IPS-15b (cell line): ENCODE measurements around the gene PKP4.

ENCODE experiments used
- H3K27me3 ChIP-seq: one replicate; pipeline ENCODE4 v1.6.1; 2013; ENCODE audit warnings: low read length; ENCODE audit not compliant: control insufficient read depth, insufficient read depth
- H3K36me3 ChIP-seq: one replicate; pipeline ENCODE4 v1.6.1; 2013; ENCODE audit warnings: low read length; ENCODE audit not compliant: control insufficient read depth, insufficient read depth
- H3K4me1 ChIP-seq: one replicate; pipeline ENCODE4 v1.6.1; 2013; ENCODE audit warnings: mild to moderate bottlenecking, low read length; ENCODE audit not compliant: control insufficient read depth, insufficient read depth
- H3K4me3 ChIP-seq: one replicate; pipeline ENCODE4 v1.5.1; 2013; ENCODE audit warnings: low read depth, low read length
- H3K9ac ChIP-seq: one replicate; pipeline ENCODE4 v1.6.1; 2013; ENCODE audit warnings: low read depth, mild to moderate bottlenecking, low read length
- H3K9me3 ChIP-seq: one replicate; pipeline ENCODE4 v1.6.1; 2013; ENCODE audit warnings: mild to moderate bottlenecking, low read length; ENCODE audit not compliant: control insufficient read depth, insufficient read depth

Gene PKP4

GRCh38 chr2:158557752-158558151, 101.0 kb downstream of the PKP4 start:
- no peaks in the 10 kb centered on the region for H3K36me3 ChIP-seq
- H3K4me1 ChIP-seq = no peaks in the 10 kb centered on the region
- no peaks in the 10 kb centered on the region for H3K9me3 ChIP-seq
- H3K4me3 ChIP-seq = no peak overlapping the region
- no peaks in the 10 kb centered on the region for H3K27me3 ChIP-seq
- H3K9ac ChIP-seq = no peak overlapping the region

- no peak overlapping the region for H3K4me3 ChIP-seq
- no peak overlapping the region for H3K9ac ChIP-seq
- H3K4me1 ChIP-seq = no peaks in the 10 kb centered on the region
- H3K36me3 ChIP-seq = no peaks in the 10 kb centered on the region
- H3K27me3 ChIP-seq = no peaks in the 10 kb centered on the region
- H3K9me3 ChIP-seq = no peaks in the 10 kb centered on the region
These were observed 102.5 kb downstream of the PKP4 start for GRCh38 chr2:158559252-158559651.

- H3K4me1 ChIP-seq = no peaks in the 10 kb centered on the region
- H3K27me3 ChIP-seq = no peaks in the 10 kb centered on the region
- no peaks in the 10 kb centered on the region for H3K9me3 ChIP-seq
- no peak overlapping the region for H3K9ac ChIP-seq
- H3K36me3 ChIP-seq = no peaks in the 10 kb centered on the region
- no peak overlapping the region for H3K4me3 ChIP-seq
These were observed 103.5 kb downstream of the PKP4 start for GRCh38 chr2:158560259-158560658.

DNA sequence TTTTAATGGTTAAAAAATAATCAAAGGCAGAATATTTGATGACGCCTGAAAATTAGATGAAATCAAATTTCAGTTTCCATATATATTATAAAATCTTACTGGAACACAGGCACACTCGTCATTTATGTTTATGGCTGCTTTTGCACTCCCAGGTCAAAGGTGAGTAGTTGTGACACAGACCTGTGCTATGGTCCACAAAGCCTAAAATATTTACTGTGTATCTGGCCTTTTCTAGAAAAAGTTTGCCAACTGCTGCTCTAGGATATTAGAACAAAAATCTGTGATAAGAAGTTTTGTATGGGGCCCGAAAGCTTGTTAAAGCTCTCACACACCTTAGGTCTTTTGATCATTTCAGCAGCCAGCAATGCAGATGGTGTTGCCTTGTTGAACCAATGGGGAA, 104.3 kb downstream of the PKP4 start:
- Histone ChIP-seq H3K36me3 (no peaks in the 10 kb centered on the region), H3K27me3 (no peaks in the 10 kb centered on the region), H3K4me1 (no peaks in the 10 kb centered on the region), H3K9me3 (no peaks in the 10 kb centered on the region), H3K9ac (no peak overlapping the region), H3K4me3 (no peak overlapping the region)

GRCh38 chr2:158567208-158567607, 110.5 kb downstream of the PKP4 start:
- Histone ChIP-seq H3K36me3 (no peaks in the 10 kb centered on the region), H3K4me3 (no peak overlapping the region), H3K9me3 (no peaks in the 10 kb centered on the region), H3K9ac (no peak overlapping the region), H3K4me1 (peaks cover 5% of the 10 kb centered on the region), H3K27me3 (no peaks in the 10 kb centered on the region)

DNA sequence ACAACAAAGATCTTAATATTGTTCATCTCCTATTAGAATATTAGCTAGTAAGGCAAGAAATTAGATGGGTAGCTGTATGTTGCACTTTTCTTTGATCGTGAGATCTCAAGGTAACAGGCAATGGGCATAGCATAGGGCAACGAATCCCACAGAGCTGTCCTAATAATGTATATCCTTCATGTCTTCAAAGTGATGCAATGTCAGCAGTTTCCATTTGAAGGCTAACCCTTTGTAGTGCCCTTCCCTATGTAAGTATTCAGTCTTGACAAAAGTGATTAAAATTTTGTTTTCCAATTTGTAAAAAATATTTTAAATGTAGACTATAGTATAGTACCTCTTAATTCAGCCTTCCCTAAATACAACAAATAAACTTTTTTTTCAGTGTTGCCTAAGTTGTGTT, 112.5 kb downstream of the PKP4 start:
- Histone ChIP-seq H3K4me3 (no peak overlapping the region), H3K36me3 (no peaks in the 10 kb centered on the region), H3K27me3 (no peaks in the 10 kb centered on the region), H3K9ac (no peak overlapping the region), H3K4me1 (peaks cover 5% of the 10 kb centered on the region), H3K9me3 (no peaks in the 10 kb centered on the region)

DNA sequence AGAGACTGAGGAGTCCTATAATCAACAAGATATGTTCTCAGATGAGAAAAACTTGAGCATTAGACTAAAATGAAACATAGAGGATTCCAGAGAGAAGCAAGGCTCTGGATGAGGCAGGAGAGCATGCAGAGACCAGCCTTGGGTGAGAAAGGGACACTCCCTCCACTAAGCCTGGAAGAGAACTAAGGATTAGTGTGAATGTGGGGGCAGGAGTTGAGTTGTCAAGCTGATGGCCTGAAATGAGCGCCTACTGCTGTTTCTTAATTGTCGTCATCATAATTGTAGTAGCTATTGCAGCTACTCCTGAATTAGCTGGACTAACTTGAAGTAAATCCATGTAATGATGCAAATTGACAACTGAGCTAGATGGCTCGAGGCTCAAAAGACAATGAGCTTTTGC, 114.1 kb downstream of the PKP4 start:
- Histone ChIP-seq H3K4me1 (peaks cover 5% of the 10 kb centered on the region), H3K27me3 (no peaks in the 10 kb centered on the region)

GRCh38 chr2:158573739-158574138, 117.0 kb downstream of the PKP4 start:
- peaks cover 5% of the 10 kb centered on the region for H3K4me1 ChIP-seq
- no peak overlapping the region for H3K4me3 ChIP-seq
- no peaks in the 10 kb centered on the region for H3K27me3 ChIP-seq
- no peaks in the 10 kb centered on the region for H3K9me3 ChIP-seq
- H3K36me3 ChIP-seq = no peaks in the 10 kb centered on the region
- H3K9ac ChIP-seq = no peak overlapping the region

More for the DNA sequence above, 114.1 kb downstream of the PKP4 start:
- Histone ChIP-seq H3K36me3 (no peaks in the 10 kb centered on the region), H3K4me3 (no peak overlapping the region), H3K9ac (no peak overlapping the region), H3K9me3 (no peaks in the 10 kb centered on the region)

- H3K36me3 ChIP-seq = no peaks in the 10 kb centered on the region
These were observed 118.4 kb downstream of the PKP4 start for GRCh38 chr2:158575051-158575635.

GRCh38 chr2:158577141-158577540, 120.4 kb downstream of the PKP4 start:
- Histone ChIP-seq H3K9ac (no peak overlapping the region), H3K9me3 (no peaks in the 10 kb centered on the region), H3K36me3 (no peaks in the 10 kb centered on the region), H3K27me3 (no peaks in the 10 kb centered on the region), H3K4me3 (no peak overlapping the region), H3K4me1 (no peaks in the 10 kb centered on the region)

More at GRCh38 chr2:158575051-158575635, 118.4 kb downstream of the PKP4 start:
- Histone ChIP-seq H3K27me3 (no peaks in the 10 kb centered on the region), H3K9ac (no peak overlapping the region), H3K4me3 (no peak overlapping the region), H3K9me3 (no peaks in the 10 kb centered on the region), H3K4me1 (peaks cover 2% of the 10 kb centered on the region)

- no peak overlapping the region for H3K4me3 ChIP-seq
- H3K36me3 ChIP-seq = no peaks in the 10 kb centered on the region
- no peaks in the 10 kb centered on the region for H3K4me1 ChIP-seq
- no peak overlapping the region for H3K9ac ChIP-seq
- H3K9me3 ChIP-seq = no peaks in the 10 kb centered on the region
- no peaks in the 10 kb centered on the region for H3K27me3 ChIP-seq
These were observed 122.1 kb downstream of the PKP4 start for GRCh38 chr2:158578703-158579330.

- Histone ChIP-seq H3K4me1 (no peaks in the 10 kb centered on the region), H3K9ac (no peak overlapping the region), H3K36me3 (no peaks in the 10 kb centered on the region), H3K27me3 (no peaks in the 10 kb centered on the region), H3K9me3 (no peaks in the 10 kb centered on the region), H3K4me3 (no peak overlapping the region)
These were observed 123.2 kb downstream of the PKP4 start for GRCh38 chr2:158579928-158580327.
